ENCODE measurements around the gene DRGX.

Gene DRGX

DNA sequence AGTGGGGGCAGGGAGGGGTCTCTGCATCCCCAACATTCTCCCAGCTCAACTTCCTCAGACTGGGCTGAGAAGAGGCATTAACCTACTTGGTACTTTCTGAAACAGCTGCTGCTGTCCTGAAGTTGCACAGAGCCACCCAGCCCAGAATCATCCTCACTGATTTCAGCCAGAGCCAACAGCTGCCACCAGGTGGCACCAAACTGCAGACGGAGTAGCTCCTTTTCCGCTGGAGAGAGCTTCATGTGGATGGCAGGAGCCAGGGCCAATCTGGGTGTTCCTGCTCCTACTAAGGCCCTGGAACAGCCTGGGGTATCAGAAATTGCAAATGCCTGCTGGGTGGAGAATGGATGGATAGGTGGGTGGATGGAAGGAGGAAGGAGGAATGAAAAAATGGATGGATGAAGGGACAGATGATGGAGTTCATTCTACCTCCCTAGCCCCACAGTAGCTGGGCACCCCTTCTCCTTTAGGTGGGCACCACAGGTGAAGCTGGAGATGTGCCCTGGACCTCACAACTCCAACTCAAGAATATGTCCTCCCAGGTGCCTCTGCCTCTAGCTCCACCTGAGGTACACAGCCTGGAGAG, 11.8 kb upstream of the DRGX start:
- DNase-seq, result peak; percentile 74

GRCh38 chr10:49407151-49407550, 11.3 kb upstream of the DRGX start:
- DNase-seq, result no peak

- DNase-seq, result no peak
Measured at GRCh38 chr10:49404321-49404878, 8.5 kb upstream of the DRGX start.

- DNase-seq, result no peak
Measured at GRCh38 chr10:49403363-49403762, 7.5 kb upstream of the DRGX start.

GRCh38 chr10:49400365-49400764, 4.5 kb upstream of the DRGX start:
- no peak for DNase-seq

DNA sequence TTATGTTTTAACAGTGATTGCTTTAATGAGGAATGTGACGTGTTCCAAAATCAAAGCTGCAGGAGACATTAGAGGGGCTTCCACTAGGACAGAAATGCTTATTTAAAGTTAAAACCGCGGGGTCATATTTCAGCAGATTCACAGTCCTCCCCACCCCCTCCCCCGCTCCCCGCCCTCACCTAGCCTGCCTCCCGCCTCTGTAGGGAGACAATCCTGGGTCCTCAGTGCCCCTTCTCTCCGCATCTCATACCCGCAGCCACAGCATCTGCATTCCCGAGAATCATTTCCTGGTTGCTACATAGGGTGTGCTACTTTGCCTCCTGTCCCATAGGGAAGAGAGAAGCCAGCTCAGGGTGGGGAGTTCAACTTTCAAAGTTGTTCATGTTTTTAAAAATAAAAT, 3.1 kb upstream of the DRGX start:
- DNase-seq, result no peak

- DNase-seq, result peak; percentile 56
Measured at GRCh38 chr10:49398000-49398861, 2.3 kb upstream of the DRGX start.

DNA sequence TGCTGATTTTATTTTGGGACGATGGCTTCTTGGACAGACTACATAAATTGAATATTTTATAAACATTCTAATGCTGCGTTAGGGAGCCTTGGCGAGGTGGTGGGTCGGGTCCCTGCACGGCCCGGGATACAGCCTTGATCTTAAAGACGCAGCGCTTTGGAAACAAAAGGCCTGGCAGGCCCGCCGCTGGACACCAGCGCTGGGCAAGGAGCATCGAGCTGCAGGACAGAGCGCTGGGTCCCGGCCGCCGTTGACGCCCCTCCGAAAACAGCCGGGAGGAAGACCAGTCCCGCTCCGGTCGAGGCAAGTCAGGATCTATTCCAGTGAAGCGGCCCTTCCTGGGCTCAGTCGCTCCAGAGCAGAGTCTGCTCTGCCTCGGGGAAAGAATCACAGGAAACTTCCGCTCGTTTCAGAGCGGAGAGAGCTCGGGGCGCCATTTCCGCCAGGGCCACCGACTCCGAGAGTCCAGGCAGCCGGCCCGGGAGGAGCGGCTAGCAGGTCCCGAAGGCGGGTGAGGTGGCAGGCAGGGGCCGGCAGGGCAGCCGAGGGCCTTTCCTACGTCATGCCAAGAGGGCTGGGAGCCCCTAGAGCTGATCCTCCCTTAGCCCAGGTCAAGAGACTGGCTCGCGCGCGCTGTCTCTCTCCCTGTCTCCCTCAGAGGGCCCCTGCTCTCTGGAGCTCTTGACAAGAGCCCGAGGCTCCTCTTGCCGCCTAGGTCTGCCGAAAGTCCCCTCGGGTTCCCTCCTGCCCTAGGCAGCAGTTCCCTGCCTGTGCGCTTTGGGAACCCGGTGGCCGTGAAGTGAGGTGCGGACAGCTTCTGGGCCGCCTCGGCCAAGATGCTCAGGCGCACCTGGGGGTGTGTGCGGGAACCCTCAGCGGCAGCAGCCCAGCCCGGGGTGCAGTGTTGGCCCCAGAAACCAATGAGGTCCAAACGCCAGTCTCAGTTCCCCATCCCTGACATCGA, 1.4 kb upstream of the DRGX start:
- no peak for DNase-seq

DNA sequence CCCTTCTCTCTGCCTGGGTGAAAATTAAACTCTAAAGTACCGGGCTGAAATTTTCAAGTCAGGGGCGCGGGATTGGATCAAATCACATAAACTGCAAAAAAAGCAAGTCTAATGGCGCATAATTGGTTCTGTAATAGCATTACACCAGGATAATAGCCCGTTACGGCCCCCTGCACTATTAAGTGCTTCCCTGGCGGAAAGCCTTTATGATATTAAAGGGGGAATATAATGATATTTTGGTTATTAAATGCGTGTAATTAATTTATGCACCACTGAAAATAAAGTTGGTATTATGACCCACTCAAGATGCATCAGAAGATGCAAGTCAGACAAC, 744 bp upstream of the DRGX start:
- DNase-seq, result no peak

- DNase-seq, result no peak
Measured at GRCh38 chr10:49394933-49395740, 752 bp downstream of the DRGX start.

DNA sequence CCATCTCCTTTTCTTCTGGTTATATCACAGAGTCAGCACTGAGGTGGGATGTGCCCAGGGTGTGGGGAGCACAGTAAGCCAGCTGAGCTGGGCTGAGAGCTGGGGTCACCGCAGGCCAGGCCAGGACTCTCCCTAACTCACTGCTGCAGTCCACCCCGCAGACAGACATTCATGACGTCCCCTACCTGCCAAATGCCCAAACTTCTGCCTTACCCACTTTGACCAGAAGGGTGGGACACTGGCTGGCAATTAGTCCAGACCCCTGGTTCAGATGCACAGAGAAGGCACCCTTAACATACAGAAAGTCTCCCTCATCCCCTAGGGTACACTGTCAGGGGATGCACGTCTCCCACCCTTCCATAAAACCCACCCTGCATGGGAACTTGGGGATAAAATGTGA, 2.1 kb downstream of the DRGX start:
- no peak for DNase-seq

DNA sequence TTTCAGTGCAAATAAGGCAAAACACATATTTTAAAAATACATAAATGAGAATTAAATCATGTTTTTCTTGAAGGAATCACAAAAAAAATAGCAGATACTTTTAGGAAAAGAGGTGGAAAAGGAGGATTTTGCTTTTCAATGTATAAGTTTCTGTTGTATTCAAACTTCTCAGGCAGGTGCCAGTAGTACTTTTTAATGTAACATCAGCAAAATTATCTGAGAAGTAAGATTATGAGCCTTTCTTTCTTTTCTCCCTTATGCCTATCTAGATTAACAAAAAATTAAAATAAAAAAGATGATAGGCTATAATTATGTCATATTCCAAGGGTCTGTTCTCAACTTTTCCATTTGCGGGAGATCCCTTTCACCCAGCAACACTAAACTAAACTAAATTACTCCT, 2.6 kb downstream of the DRGX start:
- no peak for DNase-seq

DNA sequence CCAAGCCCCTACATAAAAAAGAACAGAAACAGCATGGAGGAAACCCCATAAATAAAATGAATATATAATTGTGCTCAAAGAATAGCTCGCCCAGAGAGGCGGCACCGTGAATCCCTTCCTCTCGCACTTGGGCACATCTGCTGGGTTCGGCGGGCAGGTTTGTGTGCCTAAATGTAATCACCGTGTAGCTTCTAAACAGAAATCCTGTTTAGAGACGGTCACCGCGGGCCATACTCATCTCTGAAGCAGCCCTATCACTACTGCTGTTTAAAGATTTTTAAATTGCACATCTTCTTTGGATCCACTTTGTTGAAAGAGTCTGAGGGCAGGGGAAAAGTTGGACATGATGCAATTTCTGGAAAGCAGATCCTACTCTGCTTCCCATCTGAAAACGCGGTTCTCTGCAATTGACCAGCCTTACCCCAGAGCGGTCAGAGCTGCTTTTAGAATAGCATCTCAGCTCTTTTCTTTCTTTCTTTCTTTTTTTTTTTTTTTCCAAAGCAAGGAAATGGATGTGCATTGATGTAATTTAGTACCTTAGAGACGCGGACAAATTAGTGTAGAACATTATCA, 6.4 kb downstream of the DRGX start:
- DNase-seq, result no peak

DNA sequence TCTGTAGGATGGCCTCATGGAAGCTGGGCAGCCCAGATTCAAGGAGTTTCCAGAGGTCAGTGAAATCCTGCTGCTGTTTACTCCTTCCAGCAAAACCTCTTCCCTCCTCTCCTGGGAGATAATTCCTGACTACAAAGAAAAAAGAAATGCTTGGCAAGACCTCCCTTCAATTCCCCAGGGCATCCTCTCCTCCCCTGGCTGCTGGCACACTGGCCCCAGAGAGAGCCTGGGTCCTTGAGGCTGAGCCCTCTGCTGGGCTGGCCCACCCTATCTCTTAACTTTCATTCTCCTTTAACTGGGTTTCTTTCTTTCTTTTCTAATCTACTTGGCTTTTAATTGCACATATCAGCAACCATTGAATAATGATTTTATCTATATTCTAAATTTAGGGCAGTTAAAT, 7.7 kb downstream of the DRGX start:
- DNase-seq, result no peak

GRCh38 chr10:49387071-49387470, 8.8 kb downstream of the DRGX start:
- DNase-seq, result no peak

GRCh38 chr10:49385939-49386922, 9.7 kb downstream of the DRGX start:
- DNase-seq, result no peak

DNA sequence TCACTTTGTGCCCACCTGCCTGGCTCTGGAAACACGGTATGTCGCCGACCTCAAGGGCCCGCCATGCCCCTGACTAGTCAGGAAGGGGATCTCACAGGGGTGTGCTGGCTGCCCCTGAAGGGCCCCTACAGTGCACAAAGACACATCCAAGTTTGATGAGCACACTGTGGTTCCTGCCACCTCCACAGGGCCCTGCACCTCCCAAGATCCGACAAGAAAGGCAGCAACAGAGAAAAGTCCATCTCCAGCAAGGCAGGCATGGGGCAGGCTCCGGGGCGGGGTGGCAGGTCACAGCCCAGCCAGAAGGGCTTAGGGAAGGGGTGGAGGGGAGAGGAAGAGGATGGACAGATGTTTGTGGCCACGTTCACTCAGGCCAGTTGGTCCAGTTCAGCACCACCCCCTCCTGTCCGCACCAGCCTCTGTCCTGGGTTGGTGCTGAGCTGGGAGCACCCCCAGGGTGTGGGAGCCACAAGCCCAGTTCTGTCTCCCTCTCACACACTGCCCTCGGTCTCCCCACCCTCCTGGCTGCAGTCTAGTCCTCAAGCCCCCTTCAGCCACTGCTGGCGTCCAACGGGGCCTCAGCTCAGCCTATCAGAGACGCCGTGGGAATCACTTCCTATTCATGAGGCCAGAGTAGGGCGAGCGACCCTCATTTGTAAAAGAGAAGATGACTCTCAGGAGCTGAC, 11.5 kb downstream of the DRGX start:
- DNase-seq, result no peak

DNA sequence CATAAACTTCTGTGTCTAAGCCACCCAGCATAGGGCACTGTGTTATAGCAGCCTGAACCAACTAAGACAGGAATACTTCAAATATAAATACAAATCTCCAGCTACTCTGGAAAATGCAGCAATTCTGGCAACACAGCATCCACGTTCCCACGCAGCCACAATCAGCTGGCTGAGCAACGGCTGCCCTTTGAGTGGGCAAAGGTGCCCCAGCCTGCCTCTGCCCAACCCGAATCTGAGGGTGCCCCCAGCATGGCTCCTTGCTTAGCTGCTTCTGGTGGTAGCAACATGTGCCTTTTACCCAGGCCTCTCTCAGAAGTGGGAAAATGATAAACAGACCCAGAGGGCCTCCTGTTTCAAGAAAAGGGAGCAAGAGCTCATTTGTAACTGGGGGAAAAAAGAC, 12.0 kb downstream of the DRGX start:
- DNase-seq, result no peak

DNA sequence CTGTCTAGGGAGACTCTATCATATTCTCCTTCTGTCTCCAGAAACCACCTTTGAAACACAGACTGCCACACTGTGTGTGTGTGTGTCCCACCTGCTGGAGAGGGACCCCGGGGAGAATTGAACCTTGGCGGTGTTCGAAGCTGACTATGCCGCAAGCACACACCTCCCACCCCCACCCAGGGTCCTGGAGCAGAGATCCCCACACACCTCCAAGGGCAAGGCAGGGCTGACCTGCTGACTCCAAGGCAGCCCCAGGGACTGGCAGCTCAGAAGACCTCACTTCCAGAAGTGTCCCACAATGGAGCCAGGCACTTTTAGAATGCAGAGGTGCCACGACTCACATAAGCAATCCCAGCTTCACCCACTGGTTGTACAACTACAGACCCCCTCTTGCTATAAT, 13.1 kb downstream of the DRGX start:
- DNase-seq, result no peak

- no peak for DNase-seq
Measured at GRCh38 chr10:49382226-49382625, 13.7 kb downstream of the DRGX start.

Data from activated gamma-delta T cell treated with Interleukin-2 at 50 U/mL for 16 hours (primary cell).